Gastrocnemius medialis (tissue), 4 donors: ENCODE measurements around the gene ATP5MK. TPM values are rescaled to one million over a fixed set of nuclear protein-coding genes. Genes with fewer than 3 reads are reported as not detected.

Experiments
- ATAC-seq, 2 donors: fragments of 150-250 bp; one replicate each; pipeline ENCODE4 v1.9.1; 2016
- DNase-seq, 2 donors: peaks; one replicate each; pipeline ENCODE4 v3.0.0-alpha.2; 2019
- H3K27ac ChIP-seq, 4 donors: fragments of 200-600 bp; sonication (generic); 1 replicate in 1 of 4; 2 replicates in 3 of 4; pipeline ENCODE4 v1.5.1; 2016 to 2018; ENCODE audit warnings: mild to moderate bottlenecking in 2 of 4, moderate library complexity in 1 of 4
- H3K27me3 ChIP-seq, 3 donors: fragments of 200-600 bp; sonication (generic) in 2 of 3; 1 replicate in 1 of 3; 2 replicates in 2 of 3; pipeline versions ENCODE4 v1.5.1 to v1.6.0; 2016 to 2019; ENCODE audit warnings: mild to moderate bottlenecking in 1 of 3, moderate library complexity in 1 of 3
- H3K36me3 ChIP-seq, 2 donors: fragments of 200-600 bp; sonication (generic) in 1 of 2; one replicate each; pipeline ENCODE4 v1.5.1; 2017 to 2018
- H3K4me1 ChIP-seq, 2 donors: fragments of 200-600 bp; sonication (generic) in 1 of 2; one replicate each; pipeline ENCODE4 v1.5.1; 2016 to 2017; ENCODE audit warnings: mild to moderate bottlenecking in 2 of 2
- H3K4me3 ChIP-seq, 4 donors: fragments of 200-600 bp; sonication (generic) in 3 of 4; 1 replicate in 1 of 4; 2 replicates in 3 of 4; pipeline ENCODE4 v1.5.1; 2016 to 2019; ENCODE audit warnings: mild to moderate bottlenecking in 2 of 4
- H3K9me3 ChIP-seq, 3 donors: fragments of 200-600 bp; sonication (generic) in 2 of 3; 1 replicate in 1 of 3; 2 replicates in 2 of 3; pipeline ENCODE4 v1.5.1; 2016 to 2019
- POLR2A ChIP-seq, 2 donors: fragments of 450-650 bp; IDR thresholded peaks; one replicate each; pipeline ENCODE4 v1.6.1; 2017; ENCODE audit warnings: antibody characterized with exemption in 2 of 2, mild to moderate bottlenecking in 2 of 2, moderate library complexity in 2 of 2
- in situ Hi-C, 4 donors: fragments of 200-750 bp; cut with MboI; loops; one replicate each; pipeline versions ENCODE4 v1.15.0 to v1.8.0; 2017; ENCODE audit warnings: low sequenced_read_pairs in 4 of 4
- intact Hi-C: fragments of 100-400 bp; cut with DNase I; formaldehyde crosslinking; loops from one replicate; pipeline ENCODE4 v1.15.1; 2023; ENCODE audit warnings: low total_unique reads
- microRNA counts, 2 donors: library from miRNA; unstranded; fragments of <30 nt; microRNA quantifications; one replicate each; lab custom pipeline; 2016
- microRNA-seq, 2 donors: library from miRNA; unstranded; fragments of <30 nt; microRNA quantifications; one replicate each; pipeline ENCODE4, GENCODE V29; 2016; ENCODE audit warnings: borderline replicate concordance in 2 of 2
- total RNA-seq, 4 donors: library from RNA; depleted of rRNA; stranded (reverse); fragments of >200 nt; gene quantifications; one replicate each; pipeline versions ENCODE4 v1.1.0 to v1.2.3, GENCODE V29; 2016
- TF ChIP-seq, protein P1 (sequence below), 5 experiments: fragments of 450-650 bp in 3 of 5; fragments of 200-600 bp in 2 of 5; sonication (generic) in 2 of 5; IDR thresholded peaks in 4 of 5; conservative IDR thresholded peaks in 1 of 5; 1 replicate in 4 of 5; 2 replicates in 1 of 5; pipeline ENCODE4 v1.5.1; 2016 to 2019; ENCODE audit warnings: antibody characterized with exemption in 5 of 5, mild to moderate bottlenecking in 3 of 5, moderate library complexity in 3 of 5

ATP5MK gene
- total RNA-seq, 4 donors from 2014 or later: 436 to 724 (median 552) TPM

DNA sequence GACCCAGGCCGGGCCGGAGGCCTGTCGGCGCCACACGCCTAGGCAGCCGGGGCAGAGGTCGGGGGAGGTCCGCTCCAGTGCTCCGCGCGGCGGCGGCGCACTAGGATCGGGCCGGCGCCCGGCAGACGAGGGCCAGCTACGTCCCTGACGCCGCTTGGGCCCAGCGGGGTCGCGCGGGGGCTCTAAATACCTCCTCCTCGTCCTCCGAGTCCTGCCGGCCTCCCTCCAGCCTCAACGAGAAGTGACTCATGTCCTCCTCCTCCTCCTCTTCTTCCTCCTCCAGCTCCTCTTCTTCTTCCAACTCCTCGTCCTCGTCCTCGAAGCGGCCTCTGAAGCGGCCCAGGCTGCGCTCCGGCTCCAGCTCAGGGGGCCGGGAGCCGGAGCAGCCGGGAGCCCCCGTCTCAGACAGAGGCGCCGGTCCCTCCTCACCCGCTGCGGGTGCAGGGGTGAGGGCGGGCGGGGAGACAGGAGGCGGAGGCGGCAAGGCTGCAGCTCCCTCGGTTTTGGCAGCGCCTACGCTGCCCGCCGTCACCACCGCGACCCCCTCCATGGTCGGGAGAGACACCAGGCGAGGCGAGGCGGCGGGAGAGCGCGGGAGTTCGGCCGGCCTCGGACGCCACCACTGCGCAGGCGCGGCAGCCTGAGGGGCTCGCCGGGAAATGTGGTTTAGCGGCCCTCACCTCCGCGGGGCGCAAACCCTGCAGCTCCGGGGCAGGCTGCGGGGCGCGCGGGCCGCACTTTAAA is 45.6 kb downstream of the ATP5MK start, which contains the start of gene PCGF6:
TSS of gene PCGF6 (minus strand) at position 624 of the 744 bp plus-strand sequence. CDS start at position 550, 74 bp downstream.
- H3K9me3 ChIP-seq: no peaks in the 10 kb centered on the region
- intact Hi-C loops (loop anchor here (1.0 kb wide), 1 partner anchor 17 kb away; the partner anchor contains the start of gene TAF5), in situ Hi-C loops (no loop called here)
- DNase-seq: peak; percentile 32 to 59
- peaks cover 10 to 11% of the 10 kb centered on the region in 2 donors for H3K4me1 ChIP-seq
- H3K4me3 ChIP-seq: peak within 1 kb of the TSS; percentile 76 to 98 (median 92)
- H3K27me3 ChIP-seq: no peaks in the 10 kb centered on the region
- TF ChIP-seq, protein P1, sequence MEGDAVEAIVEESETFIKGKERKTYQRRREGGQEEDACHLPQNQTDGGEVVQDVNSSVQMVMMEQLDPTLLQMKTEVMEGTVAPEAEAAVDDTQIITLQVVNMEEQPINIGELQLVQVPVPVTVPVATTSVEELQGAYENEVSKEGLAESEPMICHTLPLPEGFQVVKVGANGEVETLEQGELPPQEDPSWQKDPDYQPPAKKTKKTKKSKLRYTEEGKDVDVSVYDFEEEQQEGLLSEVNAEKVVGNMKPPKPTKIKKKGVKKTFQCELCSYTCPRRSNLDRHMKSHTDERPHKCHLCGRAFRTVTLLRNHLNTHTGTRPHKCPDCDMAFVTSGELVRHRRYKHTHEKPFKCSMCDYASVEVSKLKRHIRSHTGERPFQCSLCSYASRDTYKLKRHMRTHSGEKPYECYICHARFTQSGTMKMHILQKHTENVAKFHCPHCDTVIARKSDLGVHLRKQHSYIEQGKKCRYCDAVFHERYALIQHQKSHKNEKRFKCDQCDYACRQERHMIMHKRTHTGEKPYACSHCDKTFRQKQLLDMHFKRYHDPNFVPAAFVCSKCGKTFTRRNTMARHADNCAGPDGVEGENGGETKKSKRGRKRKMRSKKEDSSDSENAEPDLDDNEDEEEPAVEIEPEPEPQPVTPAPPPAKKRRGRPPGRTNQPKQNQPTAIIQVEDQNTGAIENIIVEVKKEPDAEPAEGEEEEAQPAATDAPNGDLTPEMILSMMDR (IDR thresholded peaks at IDR 0.05 in 4 of 5, conservative IDR thresholded peaks at IDR 0.05 in 1 of 5): peak in 1 of 5 experiments; percentile 6
- no peak for TF ChIP-seq POLR2A (IDR thresholded peaks at IDR 0.05)
- peak within 1 kb of the TSS; percentile 79 to 86 (median 82) for H3K27ac ChIP-seq
- peak; percentile 89 to 93 for ATAC-seq
- peaks cover 0 to 28% of the 10 kb centered on the region in 2 donors for H3K36me3 ChIP-seq

DNA sequence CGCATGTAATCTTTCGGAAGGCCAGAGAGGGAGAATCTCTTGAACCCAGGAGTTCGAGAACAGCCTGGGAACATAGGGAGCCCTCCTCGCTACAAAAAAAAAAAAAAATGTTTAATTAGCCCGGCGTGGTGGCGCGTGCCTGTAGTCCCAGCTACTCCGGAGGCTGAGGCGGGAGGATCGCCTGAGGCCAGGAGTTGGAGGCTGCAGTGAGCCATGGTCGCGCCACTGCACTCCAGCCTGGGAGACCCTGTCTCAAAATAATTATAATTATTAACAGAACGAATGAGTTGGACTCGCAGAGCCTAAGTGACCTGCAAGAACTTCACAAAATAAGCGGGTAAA is 46.1 kb downstream of the ATP5MK start:
- in situ Hi-C loops (no loop called here), intact Hi-C loops (no loop called here)
- no peak for DNase-seq
- TF ChIP-seq, protein P1 (IDR thresholded peaks at IDR 0.05 in 4 of 5, conservative IDR thresholded peaks at IDR 0.05 in 1 of 5): no peak
- no peak for TF ChIP-seq POLR2A (IDR thresholded peaks at IDR 0.05)
- Histone ChIP-seq H3K9me3 (no peaks in the 10 kb centered on the region), H3K36me3 (peaks cover 0 to 33% of the 10 kb centered on the region in 2 donors), H3K4me3 (peak overlapping the region; percentile 76 to 98 (median 92)), H3K27me3 (no peaks in the 10 kb centered on the region), H3K27ac (peak overlapping the region; percentile 79 to 86 (median 82)), H3K4me1 (peaks cover 10 to 11% of the 10 kb centered on the region in 2 donors)
- no peak for ATAC-seq

MicroRNAs within 50 kb of the gene (microRNA counts, 767-probe panel; counts per million panel counts)
- microRNA hsa-miR-1307-3p (lab: Ali Mortazavi, UCI): 356 to 448 counts per million in 2 donors

Small RNA genes within 50 kb of the gene (microRNA-seq; reads per million reads assigned to microRNA genes)
- 531 to 644 reads per million in 2 donors for gene MIR1307

Other genes starting within 250 kb of the ATP5MK start
- gene NT5C2, start 203.2 kb downstream of the ATP5MK start, total RNA-seq: 10 to 100 TPM; 33.5 to 53.2 (median 35.3) TPM
- gene RPEL1, start 150.6 kb downstream of the ATP5MK start, total RNA-seq: not detected
- under 1 TPM in 1 of 4 donors, not detected in 3; 0.24 TPM for gene INA, start 119.3 kb downstream of the ATP5MK start, total RNA-seq
- 10 to 100 TPM in 3 of 4 donors, 1 to 10 TPM in 1; 8.9 to 16.0 (median 12.1) TPM for gene PCGF6, start 45.3 kb downstream of the ATP5MK start, total RNA-seq
- gene TAF5, start 28.5 kb downstream of the ATP5MK start, total RNA-seq: 1 to 10 TPM; 4.1 to 6.4 (median 5.2) TPM
- gene PDCD11, start 151 bp upstream of the ATP5MK start, total RNA-seq: 10 to 100 TPM; 16.7 to 22.7 (median 19.5) TPM
- gene CALHM2, start 55.9 kb upstream of the ATP5MK start, total RNA-seq: 10 to 100 TPM in 3 of 4 donors, 1 to 10 TPM in 1; 8.9 to 19.8 (median 16.9) TPM
- gene CALHM1, start 62.4 kb upstream of the ATP5MK start, total RNA-seq: not detected
- not detected for gene CALHM3, start 82.8 kb upstream of the ATP5MK start, total RNA-seq
- 100 to 1,000 TPM in 2 of 4 donors, 10 to 100 TPM in 2; 67.6 to 147 (median 110) TPM for gene NEURL1, start 97.2 kb upstream of the ATP5MK start, total RNA-seq